ENCODE measurements around the gene ZDHHC8.

Gene ZDHHC8

DNA sequence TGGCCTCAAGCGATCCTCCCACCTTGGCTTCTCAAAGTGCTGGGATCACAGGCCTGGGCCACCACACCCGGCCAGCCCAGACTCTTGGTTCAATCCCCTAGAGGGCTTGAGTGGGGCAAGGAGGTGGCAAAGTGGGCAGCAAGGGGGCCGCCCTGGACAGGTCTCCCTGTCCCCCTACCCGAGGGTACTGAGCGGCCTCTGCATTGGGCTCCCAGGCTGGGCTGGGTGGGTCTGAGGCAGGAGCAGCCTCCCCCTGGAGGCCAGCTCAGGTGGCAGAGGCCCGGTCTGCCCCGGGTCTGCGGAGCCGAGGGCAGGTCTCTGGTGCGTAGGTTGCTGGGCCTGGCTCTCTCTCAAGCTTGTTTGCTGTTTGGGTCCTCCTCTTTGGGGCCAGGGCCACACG is 41.6 kb downstream of the ZDHHC8 start:
- TF ChIP-seq, protein P1, sequence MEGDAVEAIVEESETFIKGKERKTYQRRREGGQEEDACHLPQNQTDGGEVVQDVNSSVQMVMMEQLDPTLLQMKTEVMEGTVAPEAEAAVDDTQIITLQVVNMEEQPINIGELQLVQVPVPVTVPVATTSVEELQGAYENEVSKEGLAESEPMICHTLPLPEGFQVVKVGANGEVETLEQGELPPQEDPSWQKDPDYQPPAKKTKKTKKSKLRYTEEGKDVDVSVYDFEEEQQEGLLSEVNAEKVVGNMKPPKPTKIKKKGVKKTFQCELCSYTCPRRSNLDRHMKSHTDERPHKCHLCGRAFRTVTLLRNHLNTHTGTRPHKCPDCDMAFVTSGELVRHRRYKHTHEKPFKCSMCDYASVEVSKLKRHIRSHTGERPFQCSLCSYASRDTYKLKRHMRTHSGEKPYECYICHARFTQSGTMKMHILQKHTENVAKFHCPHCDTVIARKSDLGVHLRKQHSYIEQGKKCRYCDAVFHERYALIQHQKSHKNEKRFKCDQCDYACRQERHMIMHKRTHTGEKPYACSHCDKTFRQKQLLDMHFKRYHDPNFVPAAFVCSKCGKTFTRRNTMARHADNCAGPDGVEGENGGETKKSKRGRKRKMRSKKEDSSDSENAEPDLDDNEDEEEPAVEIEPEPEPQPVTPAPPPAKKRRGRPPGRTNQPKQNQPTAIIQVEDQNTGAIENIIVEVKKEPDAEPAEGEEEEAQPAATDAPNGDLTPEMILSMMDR (IDR thresholded peaks at IDR 0.05): no peak

DNA sequence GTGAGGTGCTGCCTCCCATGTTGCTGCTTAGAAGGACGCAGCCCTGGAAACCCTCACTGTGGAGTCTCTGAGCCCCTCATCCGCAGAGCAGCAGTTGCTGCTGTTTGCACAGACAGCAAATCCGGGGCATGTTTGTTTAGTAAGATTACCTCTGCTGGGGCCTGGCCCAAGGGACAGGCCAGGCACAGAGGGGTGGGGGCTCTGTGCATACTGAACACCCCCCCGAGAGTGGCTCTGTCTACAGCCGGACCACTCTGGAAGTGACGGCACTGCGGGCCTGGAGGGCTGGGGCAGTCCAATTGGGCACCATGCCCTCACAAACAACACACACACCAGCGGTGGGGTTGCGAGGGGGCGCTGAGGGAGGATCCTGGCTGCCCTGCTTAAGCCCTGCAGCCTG is 42.2 kb downstream of the ZDHHC8 start:
- TF ChIP-seq, protein P1 (IDR thresholded peaks at IDR 0.05): no peak

DNA sequence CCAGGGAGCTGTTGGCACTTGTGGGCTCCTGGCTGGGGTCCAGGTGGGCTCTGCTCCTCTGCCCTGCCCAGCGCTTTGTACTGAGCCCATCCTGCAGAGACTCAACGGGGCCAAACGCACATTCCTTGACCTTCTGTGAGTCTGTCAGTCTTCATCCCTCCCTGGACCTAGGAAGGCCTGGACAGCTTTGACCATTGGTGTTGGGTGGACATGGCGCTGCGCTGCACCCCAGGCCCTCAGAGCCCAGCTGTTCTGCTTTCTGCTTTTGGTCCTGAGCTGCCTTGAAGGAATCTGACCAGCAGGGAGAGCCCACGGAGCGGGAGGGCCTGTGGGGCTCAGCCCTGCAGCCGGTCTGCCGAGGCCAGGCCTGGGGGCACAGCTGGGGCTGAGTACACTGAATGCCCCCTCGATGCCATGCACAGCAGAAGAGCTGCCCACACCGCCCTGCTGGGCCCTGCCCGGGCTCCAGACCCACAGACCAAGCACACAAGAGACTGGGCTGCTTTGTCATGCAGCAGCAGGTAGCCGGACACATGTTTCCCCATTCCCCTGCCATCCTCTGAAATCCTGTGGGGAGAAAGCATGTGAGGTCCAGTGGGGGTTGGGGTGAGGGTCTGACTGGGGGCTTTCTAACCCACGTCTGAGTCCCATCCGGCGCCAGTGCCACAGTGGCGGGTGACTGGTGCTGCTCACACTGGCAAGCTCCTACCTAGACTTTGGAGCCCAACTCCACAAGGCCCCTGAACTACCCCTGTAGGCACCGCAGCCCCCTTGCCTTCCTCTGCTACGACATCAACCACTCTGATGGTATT is 43.4 kb downstream of the ZDHHC8 start:
- TF ChIP-seq, protein P1 (IDR thresholded peaks at IDR 0.05): no peak; the same call in 1 of the 2 replicates

DNA sequence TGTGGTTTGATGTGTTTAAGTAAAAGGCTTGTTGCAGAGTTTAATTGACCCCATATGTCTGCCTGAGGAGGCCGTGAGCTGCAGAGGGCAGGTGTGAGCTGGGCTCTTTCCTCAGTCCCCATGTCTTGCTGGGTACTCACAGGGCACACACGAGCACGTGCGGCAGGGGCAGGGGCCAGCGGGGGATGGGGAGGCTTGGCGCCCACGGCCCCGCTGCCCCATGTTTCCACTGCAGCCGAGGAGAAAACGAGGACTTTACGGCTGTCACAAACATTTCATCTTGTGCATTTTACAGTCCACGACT is 43.9 kb downstream of the ZDHHC8 start:
- TF ChIP-seq, protein P1 (IDR thresholded peaks at IDR 0.05): no peak

DNA sequence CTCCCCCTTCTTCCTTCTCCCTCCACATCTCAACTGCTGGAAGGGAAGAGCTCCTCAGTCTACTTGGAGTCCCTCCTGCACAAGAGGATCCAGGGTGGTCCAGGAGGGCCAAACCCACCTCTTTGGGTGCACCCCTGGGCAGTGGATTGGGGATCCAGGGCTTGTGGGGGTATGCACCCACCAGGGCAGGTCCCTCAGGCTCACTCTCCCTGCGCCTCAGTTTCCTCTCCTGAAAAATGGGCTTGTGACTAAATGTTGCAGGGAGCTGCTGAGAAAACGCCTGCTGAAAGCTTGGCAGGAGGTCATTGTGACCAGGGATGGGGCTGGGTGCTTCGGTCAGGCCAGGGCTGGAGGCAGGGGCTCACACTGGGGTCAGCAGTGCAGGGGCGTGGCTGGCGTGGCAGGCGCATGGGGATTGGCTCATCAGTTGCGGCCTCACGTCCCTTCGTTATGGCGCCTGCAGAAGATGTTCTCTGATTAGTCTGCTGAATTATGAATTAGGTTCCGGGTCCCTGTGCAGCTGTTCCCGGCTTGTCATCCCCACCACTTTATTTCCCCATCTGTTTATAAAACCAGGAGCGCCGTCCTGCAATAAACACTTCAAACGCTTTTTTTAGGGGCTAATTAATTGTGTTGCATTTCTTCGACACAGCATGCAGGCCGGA is 44.9 kb downstream of the ZDHHC8 start:
- TF ChIP-seq, protein P1 (IDR thresholded peaks at IDR 0.05): no peak

DNA sequence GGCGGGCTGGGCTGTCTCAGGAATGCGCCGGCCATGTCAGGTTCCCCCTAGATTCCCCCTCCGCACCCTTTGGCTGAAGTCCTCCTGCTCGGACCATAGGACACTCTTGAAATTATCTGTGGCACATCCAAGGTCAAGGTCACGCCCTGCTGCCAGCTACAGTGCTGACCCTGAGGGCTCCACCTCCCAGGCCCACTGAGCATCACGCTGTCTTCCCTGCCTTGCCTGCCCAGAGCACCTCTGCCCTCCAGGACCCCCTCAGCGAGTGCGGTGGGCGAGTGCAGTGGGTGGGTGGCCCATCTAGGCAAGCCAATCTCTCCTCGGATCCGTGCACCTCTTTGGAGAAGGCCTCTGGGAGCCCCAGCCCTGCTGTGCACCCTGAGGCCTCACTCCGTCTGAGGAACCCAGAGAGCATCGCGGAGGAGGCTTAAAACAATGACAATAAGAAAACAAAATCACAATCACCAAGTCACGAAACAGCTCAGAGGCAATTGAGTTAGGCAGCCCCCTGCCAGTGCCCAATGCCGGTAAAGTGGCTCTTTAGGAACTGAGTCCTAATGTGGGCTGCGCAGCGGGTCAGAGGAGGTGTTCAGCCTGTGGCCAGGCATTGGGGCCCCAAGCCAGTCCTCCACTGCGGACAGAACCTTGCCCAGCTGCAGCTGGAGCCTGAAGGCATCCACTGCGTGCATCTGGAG is 45.8 kb downstream of the ZDHHC8 start:
- TF ChIP-seq, protein P1 (IDR thresholded peaks at IDR 0.05): no peak

DNA sequence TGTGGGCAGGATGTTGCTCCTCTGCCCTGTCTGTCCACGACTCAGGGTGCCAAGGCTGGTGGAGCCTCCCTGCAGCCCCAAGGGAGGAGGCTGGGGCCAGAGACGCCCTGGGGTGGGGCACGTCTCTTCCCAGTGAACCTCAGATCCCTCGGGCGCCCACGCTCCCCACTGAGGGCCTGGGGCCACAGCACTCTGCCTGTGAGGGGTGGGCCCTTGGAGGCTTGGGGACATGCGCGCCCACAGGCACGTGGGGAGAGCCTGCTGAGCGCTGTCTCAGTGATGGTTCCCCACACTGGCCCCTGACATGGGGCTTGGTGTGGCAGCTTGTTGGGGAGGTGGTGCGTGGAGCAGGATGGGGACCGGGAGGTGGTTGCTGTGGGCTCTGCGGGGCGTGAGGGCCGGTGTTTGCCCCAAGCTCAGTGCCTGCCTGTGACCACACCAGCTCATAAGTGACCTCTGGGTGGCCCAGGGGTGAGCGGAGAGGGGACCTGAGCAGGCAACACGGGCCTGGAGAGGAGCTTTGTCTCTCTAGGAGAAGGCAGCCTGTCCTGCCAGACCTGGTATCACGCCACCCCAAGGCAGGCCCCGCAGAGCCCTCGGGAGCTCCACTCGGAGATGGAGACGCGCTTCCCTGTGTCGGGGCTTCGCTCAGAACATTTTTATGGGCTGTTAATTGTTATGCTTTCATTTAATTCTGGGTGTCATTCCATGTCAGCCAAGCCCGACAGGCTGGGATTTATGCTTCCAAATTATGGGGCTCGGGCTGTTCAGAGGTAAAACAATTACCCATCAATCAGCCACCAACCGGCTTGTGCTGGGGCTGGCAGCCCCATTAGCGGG is 46.7 kb downstream of the ZDHHC8 start:
- TF ChIP-seq, protein P1 (IDR thresholded peaks at IDR 0.05): no peak

Data from LNCAP (cell line).